ENCODE measurements around the gene ADIRF.
"Not testable (repeated sequence)": the region's sequence is repeated elsewhere in the genome, so short reads cannot be mapped to it uniquely, and the experiment has no call there.

The ADIRF gene

DNA sequence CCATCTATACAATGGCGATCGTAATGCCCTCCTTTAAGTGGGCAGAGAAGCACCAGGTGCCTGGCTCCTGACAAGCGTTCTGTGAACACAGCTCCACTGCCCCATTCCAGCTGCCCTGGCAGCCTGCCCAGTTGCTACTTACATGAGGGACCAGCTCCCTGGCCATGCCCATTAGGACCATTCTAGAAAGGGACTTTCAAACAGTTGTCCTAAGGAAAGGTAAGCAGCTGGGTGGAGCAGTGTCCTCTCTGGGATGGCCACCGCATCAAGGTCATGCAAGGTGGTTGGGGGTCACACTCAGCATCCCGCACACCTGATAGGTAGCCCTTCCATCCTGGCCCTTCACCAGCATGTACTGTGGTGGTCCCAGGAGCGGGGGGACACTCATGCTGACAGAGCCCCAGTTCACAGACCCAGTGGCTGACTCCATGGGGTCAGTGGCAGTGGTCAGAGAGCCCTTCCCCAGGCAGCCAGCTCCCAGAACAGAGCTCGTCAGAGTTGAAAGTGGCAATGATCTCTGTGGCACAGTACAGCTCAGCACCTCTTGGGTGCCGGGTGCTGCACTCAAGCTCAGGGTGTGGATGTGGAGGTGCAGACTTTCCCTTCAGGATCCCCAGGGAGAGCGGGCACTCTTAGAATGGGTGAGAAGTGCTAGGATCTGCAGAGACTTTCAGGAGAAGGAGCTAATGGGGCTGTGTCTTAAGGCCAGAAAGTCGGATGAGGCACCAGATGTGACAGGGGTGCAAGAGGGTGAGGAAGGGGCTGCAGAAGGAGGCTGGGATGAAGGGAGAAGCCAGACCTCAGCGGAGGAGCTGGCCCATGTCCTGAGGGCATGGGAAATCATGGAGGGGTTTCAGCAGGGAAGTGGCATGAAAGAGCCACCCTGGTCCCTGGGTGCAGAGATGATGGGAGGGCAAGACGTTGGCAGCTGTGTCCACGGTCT, 21.8 kb upstream of the ADIRF start:
- no peak for DNase-seq (ENCODE audit: low read depth, low spot score)

DNA sequence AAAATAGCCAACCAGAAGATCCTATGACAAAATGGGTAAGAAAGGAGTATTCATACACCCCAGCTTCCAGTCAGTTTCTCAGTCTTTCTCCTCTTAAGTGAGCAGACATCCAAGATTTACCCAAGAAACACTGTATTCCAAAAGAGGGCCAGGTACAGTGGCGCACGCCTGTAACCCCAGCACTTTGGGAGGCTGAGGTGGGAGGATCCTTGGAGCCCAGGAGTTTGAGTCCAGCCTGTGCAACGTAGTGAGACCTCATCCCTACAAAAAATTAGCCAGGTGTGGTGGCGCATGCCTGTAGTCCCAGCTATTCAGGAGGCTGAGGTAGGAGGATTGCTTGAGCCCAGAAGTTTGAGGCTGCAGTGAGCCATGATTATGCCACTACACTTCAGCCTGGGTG, 20.5 kb upstream of the ADIRF start:
- DNase-seq (ENCODE audit: low read depth, low spot score): not testable (repeated sequence)

DNA sequence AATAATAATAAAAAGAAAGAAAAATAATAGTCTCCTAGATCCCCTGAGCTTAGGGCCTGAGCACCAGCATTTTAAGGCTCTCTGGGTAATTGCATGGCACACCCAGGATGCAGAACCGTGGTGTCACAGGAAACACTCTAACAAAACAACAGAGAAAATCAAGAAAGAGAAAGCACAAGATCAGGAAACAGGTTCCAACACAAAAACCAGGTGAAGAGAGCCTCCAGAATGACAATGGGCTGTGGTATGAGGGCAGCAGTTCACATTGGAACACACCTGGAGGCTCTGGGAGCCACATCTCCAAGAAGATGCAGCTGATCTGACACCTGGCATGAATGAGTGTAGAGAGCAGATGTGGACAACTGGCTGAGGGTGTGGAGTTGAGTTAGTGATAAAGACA, 17.9 kb upstream of the ADIRF start:
- DNase-seq (ENCODE audit: low read depth, low spot score): no peak

DNA sequence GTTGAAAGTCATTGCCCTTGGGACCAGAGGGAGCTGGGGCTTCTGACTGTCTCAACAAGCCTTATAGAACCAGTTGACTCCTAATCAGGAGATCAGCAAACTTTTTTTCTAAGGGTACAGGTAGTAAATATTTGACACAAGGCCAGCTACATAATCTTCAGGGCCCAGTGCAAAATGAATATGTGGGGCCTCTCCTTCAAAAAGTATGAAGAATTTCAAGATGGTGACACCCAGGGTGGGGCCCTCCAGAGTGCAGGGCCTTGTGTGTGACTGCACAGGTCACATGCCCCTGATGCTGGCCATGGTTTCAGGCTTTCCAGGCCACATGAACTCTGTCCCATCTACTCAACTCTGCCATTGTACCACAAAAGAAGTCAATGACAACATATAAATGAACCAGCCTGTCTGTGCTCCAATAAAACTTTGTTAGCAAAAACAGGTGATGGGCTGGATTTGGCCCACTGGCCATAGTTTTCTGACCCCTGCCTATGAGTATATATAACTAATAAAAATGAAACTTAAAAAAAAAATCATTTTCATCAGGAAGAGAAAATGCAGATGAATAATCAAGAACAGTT, 17.0 kb upstream of the ADIRF start:
- DNase-seq (ENCODE audit: low read depth, low spot score): no peak

GRCh38 chr10:86952106-86952505, 16.2 kb upstream of the ADIRF start:
- DNase-seq (ENCODE audit: low read depth, low spot score): no peak

DNA sequence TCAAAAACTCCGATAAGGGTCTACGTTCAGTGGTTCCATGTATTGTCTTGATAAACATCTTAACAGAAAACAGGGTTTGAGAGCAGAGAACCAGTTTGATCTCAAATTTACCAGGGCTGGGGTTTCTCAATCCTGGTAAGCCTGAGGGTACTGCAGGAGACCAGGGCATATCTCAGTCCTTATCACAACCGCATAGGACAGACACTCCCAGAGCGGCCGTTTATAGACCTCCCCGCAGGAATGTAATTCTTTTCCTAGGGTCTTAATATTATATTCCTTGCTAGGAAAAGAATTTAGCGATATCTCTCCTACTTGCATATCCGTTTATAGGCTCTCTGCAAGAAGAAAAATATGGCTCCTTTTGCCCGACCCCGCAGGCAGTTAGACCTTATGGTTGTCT, 15.6 kb upstream of the ADIRF start:
- DNase-seq (ENCODE audit: low read depth, low spot score): not testable (repeated sequence)

DNA sequence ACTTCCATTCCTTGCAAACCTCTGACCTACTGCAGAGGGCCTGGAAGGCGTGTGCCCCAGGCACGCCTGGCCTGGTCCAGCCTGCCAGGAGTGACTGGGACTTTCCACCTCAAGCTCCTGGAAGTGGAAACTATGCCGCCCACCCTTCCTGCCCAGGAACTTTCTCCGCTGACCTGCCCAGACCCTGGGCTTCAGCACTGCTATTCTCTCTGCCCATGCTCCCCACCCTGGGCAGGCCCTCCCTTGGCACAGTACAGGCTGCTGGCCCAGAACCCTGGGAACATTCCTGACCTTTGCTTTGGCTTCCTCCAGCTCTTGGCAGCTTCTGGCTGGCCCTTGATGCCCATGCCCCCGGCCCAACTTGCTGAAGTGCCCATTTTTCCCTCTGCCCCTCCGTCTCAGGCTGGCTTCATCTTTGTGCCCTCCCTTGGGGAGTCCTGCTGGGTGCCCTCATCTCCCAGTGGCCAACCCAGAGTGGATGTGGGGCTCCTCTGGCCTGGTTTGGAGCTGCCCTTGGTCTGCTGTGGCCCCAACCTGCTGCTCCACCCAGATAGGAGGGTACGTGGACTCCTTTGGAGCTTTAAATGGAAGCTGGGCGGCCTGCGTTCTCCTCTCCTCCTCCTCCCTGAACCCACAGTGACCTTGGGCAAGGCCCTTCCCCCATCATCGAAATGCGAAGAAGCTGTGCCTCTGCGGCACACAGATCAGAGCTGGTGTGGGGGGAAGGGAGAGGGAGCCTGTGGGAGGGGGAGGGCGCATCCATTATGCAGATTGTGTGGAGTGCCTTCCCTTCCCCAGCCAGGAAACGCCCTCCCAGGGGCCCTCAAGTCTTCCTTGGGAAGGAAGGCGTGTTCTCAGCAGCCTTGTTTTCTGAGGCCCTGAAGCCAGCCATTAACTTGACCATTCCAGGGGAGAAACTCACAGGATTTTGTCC, 14.3 kb upstream of the ADIRF start:
- no peak for DNase-seq (ENCODE audit: low read depth, low spot score)

DNA sequence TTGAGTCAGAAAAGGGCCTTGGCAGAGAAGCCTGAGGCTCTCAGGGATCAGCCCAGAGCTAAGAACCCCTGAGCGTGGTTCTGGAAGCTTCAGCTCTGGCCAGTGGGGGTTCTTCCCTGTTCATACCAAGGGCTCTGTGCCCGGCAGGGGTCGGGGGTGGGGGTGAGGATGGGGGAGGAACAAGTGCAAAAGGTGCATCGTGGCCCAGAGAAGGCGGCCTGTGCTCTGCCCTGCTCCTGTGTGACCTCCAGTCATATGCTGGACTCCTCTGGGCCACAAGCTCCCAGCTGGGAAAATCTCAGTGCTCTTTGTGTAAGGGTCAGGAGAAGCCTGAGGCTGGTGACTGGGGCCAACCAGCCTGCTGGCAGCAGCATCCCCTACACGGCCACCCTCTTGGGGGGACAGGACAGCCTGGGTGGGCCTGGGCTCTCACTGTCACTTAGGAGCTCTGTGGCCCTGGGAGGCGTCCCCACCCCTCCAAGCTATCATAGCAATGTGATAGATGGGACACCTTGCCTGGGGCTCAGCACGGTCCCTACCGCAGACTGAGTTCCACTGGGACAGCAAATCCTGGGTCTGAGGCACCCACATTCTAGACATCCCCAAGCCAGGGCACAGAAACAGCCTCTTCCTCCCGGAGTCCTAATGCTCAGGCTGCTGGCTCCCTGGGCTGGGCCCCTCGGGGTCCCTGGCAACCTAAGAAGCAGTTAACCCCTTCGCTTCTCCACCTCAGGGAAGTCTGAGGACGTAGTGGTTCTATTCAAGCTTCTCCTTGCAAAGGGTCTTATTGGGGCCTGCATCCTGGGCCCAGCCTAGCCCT, 13.4 kb upstream of the ADIRF start:
- DNase-seq (ENCODE audit: low read depth, low spot score): no peak

DNA sequence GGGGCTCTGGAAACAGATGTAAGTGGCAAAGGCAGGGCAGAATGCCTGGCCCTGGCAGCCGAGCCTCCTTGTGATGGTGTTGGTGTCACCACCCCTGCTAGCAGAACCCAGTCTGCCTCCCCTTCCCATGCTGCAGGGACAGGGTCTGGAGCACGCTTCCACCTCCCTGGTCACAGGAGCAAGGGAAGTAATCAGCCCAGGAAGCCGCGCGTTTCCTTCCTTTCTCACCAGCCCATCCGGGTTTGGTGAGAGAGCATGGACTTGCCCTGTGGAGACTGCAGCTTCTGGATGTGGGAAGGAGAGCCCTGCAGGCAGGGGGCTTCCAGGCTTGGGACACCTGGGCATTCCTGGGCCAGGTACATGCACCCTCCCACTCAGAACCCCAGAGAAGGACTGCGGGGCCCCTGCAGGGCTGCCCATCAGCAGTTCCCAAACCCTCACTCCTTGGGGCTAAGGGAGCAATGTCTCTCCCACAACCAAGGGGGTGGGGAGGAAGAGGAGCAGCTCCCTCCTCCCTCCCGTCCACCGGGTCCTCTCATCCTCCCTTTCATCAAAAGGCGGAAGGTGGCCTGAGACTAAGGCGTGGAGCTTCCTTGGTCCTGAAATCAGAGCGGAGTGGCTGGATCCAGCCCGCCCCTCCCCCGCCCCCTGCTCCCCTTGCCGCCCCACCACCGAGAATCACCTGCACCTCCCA, 12.6 kb upstream of the ADIRF start:
- DNase-seq (ENCODE audit: low read depth, low spot score): no peak

- DNase-seq (ENCODE audit: low read depth, low spot score): no peak
These were observed 12.0 kb upstream of the ADIRF start for GRCh38 chr10:86956195-86956847.

DNA sequence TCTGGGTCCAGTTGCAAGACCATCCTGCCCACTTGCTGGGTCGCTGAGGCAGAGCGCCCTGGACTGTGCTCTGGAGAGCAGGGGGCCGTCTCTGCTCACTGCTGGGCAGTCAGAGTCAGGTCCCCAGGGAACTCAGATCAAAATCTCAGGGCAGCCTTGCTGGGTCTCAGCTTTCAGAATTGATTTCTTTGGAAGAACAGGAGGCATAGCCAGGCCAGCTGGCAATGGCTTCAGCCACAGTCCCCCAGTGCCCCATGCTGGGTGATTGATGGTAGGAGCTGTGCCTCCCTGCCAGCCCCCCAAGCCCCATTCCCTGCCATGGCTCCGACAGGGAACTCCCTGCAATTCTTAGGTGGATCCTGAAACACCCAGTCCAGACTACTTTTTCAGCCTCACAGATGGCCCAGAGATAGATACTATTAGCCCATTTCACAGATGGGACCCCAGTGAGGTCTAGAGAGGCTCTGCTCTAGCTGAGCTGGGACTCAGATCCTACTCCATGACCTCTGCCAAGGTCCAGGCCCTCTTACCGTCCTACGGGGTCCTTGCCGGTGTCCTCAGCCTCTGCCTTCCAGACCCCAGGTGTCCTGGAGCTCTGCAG, 11.3 kb upstream of the ADIRF start:
- no peak for DNase-seq (ENCODE audit: low read depth, low spot score)

DNA sequence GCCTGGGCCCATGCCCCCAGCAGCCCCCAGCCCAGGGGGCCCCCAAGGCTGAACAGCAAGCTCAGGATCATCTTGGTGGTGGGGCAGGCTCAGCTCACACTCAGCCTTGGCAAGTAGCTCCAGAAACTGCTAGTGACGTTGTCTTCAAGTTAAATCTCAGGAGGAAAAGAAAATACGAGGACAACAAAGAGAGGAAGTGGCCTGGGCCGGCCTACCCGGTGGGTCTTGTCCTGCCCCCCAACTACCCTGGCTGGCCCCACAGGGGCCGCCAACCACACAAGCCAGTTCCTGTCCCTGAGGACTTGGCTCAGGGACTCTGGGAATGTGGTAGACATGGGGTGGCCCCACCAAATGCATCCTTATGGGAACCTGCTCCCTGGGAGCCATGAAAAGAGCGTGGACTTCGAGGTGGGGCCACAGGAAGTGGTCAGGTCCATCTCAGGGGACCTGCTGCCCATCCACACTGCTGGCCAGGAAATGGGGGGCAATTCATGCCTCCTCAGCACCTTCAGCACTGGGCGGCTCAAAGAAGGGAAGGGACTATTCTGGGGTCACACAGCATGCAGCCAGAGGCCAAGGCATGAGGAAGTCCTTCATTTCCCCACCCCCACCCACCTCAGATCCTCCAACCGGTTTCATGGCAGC, 10.7 kb upstream of the ADIRF start, which contains the start of gene MMRN2:
Gene MMRN2 (minus strand): TSS at position 145 of the 645 bp plus-strand sequence. CDS start 74 bp downstream, at position 71.
- no peak for DNase-seq (ENCODE audit: low read depth, low spot score)

DNA sequence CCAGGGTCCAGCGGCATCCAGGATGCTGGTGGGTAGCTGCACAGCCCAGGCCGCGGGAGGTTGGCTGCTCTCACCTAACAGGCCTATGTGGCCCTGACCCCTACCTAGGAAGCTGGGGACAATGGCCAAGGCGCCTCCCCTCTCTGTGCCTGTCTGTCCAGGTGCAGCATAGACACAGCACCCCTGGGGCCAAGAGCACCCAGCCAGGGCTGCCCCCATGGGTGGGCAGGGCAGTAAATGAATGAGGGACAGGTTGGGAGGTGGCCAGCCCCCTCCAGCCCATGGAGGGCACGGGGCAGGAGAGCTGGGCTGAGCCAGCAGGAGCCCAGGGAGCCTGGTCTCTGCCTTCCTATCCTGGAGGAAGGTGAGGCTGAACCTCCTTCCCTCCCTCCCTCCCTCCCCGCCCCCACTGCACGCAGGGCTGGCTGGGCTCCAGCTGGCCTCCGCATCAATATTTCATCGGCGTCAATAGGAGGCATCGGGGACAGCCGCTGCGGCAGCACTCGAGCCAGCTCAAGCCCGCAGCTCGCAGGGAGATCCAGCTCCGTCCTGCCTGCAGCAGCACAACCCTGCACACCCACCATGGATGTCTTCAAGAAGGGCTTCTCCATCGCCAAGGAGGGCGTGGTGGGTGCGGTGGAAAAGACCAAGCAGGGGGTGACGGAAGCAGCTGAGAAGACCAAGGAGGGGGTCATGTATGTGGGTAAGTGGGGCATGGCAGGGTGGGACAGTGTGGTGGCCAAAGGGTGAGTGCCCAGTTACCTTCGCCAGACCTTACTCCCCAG, 10.0 kb upstream of the ADIRF start, which contains the start of gene SNCG:
Gene SNCG (plus strand): TSS at position 484 of the 785 bp plus-strand sequence. CDS start 99 bp downstream, at position 583.
- DNase-seq (ENCODE audit: low read depth, low spot score): no peak

- no peak for DNase-seq (ENCODE audit: low read depth, low spot score)
These were observed 9.2 kb upstream of the ADIRF start for GRCh38 chr10:86958901-86959736.

- DNase-seq (ENCODE audit: low read depth, low spot score): no peak
These were observed 8.6 kb upstream of the ADIRF start for GRCh38 chr10:86959737-86960002.

- DNase-seq (ENCODE audit: low read depth, low spot score): no peak
These were observed 8.0 kb upstream of the ADIRF start for GRCh38 chr10:86960003-86960862.
